Measurements from ENCODE around the gene TMEM258. TPM values are rescaled to one million over a fixed set of nuclear protein-coding genes. Genes with fewer than 3 reads are reported as not detected.

TMEM258 gene
- total RNA-seq, 1 experiment from 2014 or later: 201 TPM

DNA sequence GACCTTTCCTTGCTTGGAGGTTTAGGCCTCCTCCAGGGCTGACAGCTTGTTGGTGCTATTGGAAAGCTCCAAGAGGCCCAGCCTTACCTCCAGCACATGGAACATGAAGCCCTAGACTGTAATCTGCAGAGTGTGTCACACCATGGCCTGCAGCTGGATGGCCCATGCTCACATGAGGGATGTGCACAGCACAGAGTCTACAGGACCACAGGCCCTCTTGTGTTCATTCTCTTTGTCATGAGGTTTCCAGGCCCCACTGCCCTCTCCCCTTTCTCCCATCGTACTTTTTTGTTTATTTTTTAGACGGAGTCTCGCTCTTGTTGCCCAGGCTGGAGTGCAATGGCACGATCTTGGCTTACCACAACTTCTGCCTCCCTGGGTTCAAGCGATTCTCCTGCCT lies 14.4 kb upstream of the TMEM258 start:
- Histone ChIP-seq H2AFZ (ENCODE audit: low read length) (no peak overlapping the region), H2BK20ac (ENCODE audit: low read depth, low read length, poor library complexity, severe bottlenecking) (no peak overlapping the region), H3K4me1 (ENCODE audit: insufficient read depth, low read length) (no peaks in the 10 kb centered on the region), H3T11ph (ENCODE audit: low read length) (no peak overlapping the region), H2AK5ac (ENCODE audit: insufficient read length, low read length) (no peak overlapping the region), H3K23me2 (ENCODE audit: insufficient read length, low read depth, low read length, poor library complexity, severe bottlenecking) (no peaks in the 10 kb centered on the region), H3K18ac (ENCODE audit: insufficient read length, low read depth, low read length) (no peak overlapping the region), H3K14ac (ENCODE audit: insufficient read depth, low read length) (no peak overlapping the region), H2BK5ac (ENCODE audit: insufficient read length, low read length) (no peak overlapping the region), H3K79me1 (ENCODE audit: insufficient read depth, low read depth, low read length, poor library complexity, severe bottlenecking) (no peaks in the 10 kb centered on the region), H3K56ac (ENCODE audit: insufficient read length, low read depth, low read length) (no peak overlapping the region), H3K79me2 (ENCODE audit: insufficient read depth, low read length) (no peaks in the 10 kb centered on the region), H3K4ac (ENCODE audit: low read depth, low read length) (no peak overlapping the region), H3K9me3 (ENCODE audit: control insufficient read depth, low read depth, low read length) (no peaks in the 10 kb centered on the region), H4K8ac (replicated peaks; ENCODE audit: insufficient read length, low read depth, low read length) (no peak overlapping the region), H3K4me2 (ENCODE audit: insufficient read depth, insufficient read length, low read length) (no peak overlapping the region), H3K27ac (ENCODE audit: insufficient read length, low read depth, low read length) (no peak overlapping the region), H3K9ac (ENCODE audit: extremely low read depth, insufficient read length, low read length) (no peak overlapping the region), H2BK12ac (ENCODE audit: insufficient read length, low read depth, low read length) (no peak overlapping the region), H3K23ac (ENCODE audit: insufficient read length, low read depth, low read length) (no peak overlapping the region), H4K91ac (ENCODE audit: insufficient read length, low read depth, low read length) (no peak overlapping the region), H2BK120ac (ENCODE audit: low read depth, low read length, poor library complexity, severe bottlenecking) (no peak overlapping the region), H2BK15ac (ENCODE audit: low read depth, low read length) (no peak overlapping the region), H3K27me3 (ENCODE audit: insufficient read depth, low read length) (no peaks in the 10 kb centered on the region), H4K20me1 (ENCODE audit: control insufficient read depth, insufficient read depth, insufficient read length) (no peaks in the 10 kb centered on the region), H4K5ac (ENCODE audit: insufficient read length, low read depth, low read length) (no peak overlapping the region)
- Mint-ChIP-seq H3K9me3 (no peaks in the 10 kb centered on the region; a peak in 1 of 5 replicates), H3K4me3 (no peak overlapping the region), H3K27ac (no peak overlapping the region; a peak in 1 of 7 replicates), H3K36me3 (ENCODE audit: insufficient read depth in 1 of 3, low read depth in 3 of 3) (peaks cover 62 to 95% (median 93%) of the 10 kb centered on the region in 3 experiments), H3K4me1 (no peaks in the 10 kb centered on the region), H3K27me3 (ENCODE audit: low read depth) (no peaks in the 10 kb centered on the region)
- DNase-seq: no peak
- TF ChIP-seq, protein P1, sequence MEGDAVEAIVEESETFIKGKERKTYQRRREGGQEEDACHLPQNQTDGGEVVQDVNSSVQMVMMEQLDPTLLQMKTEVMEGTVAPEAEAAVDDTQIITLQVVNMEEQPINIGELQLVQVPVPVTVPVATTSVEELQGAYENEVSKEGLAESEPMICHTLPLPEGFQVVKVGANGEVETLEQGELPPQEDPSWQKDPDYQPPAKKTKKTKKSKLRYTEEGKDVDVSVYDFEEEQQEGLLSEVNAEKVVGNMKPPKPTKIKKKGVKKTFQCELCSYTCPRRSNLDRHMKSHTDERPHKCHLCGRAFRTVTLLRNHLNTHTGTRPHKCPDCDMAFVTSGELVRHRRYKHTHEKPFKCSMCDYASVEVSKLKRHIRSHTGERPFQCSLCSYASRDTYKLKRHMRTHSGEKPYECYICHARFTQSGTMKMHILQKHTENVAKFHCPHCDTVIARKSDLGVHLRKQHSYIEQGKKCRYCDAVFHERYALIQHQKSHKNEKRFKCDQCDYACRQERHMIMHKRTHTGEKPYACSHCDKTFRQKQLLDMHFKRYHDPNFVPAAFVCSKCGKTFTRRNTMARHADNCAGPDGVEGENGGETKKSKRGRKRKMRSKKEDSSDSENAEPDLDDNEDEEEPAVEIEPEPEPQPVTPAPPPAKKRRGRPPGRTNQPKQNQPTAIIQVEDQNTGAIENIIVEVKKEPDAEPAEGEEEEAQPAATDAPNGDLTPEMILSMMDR (conservative IDR thresholded peaks at IDR 0.05): no peak
- no CpG with 5 or more reads among the region's 5 CpGs for WGBS (ENCODE audit: extremely low coverage, insufficient read length, low lambda C conversion rate)
